Measurements from ENCODE around the gene PIGT. TPM values are rescaled to one million over a fixed set of nuclear protein-coding genes. Genes with fewer than 3 reads are reported as not detected.

The PIGT gene
- total and polyA plus RNA-seq, 2 of the 13 experiments (the other 11 are each of a cell fraction or from before 2014, with no cell fraction given) = 65.9 to 74.1 TPM

DNA sequence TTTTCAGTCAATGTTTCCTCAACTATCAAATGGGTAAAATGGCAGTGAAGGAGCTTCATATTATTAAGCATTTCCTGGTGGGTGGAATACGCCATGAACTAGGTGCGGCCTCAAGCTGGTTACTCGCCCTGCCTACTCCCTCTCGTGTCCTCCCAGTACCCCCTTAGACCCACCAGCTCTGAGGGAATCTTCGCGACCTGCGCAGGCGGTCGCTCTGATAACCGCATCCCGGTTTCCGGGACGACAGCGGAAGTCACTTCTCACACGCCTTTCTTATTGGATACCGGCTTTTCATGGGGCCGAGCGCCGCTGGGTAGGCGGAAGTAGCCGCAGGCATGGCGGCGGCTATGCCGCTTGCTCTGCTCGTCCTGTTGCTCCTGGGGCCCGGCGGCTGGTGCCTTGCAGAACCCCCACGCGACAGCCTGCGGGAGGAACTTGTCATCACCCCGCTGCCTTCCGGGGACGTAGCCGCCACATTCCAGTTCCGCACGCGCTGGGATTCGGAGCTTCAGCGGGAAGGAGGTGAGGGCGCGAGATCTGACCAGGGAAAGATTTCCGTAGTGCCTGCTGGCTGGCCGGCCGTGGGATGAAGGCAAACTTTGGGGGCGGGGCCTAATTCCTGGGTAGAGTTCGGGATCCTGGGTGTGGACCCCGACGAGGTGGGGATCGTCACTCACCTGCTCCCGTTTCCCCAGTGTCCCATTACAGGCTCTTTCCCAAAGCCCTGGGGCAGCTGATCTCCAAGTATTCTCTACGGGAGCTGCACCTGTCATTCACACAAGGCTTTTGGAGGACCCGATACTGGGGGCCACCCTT is at the start of gene PIGT (continued):
- TF ChIP-seq, protein P1, sequence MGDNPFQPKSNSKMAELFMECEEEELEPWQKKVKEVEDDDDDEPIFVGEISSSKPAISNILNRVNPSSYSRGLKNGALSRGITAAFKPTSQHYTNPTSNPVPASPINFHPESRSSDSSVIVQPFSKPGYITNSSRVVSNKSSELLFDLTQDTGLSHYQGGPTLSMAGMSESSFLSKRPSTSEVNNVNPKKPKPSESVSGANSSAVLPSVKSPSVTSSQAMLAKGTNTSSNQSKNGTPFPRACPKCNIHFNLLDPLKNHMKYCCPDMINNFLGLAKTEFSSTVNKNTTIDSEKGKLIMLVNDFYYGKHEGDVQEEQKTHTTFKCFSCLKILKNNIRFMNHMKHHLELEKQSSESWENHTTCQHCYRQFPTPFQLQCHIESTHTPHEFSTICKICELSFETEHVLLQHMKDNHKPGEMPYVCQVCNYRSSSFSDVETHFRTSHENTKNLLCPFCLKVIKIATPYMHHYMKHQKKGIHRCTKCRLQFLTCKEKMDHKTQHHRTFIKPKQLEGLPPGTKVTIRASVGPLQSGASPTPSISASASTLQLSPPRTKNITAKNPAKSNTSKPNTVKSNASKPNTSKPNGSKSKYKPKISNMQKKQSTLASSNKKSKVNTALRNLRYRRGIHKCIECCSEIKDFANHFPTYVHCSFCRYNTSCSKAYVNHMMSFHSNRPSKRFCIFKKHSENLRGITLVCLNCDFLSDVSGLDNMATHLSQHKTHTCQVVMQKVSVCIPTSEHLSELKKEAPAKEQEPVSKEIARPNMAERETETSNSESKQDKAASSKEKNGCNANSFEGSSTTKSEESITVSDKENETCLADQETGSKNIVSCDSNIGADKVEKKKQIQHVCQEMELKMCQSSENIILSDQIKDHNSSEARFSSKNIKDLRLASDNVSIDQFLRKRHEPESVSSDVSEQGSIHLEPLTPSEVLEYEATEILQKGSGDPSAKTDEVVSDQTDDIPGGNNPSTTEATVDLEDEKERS (CRISPR knock-in tag; IDR thresholded peaks at IDR 0.05) = peak; percentile 85; the same call in 1 of the 2 replicates
- TF ChIP-seq SIX4 (CRISPR knock-in tag; IDR thresholded peaks at IDR 0.05) = no peak
- TF ChIP-seq CENPBD1 (CRISPR knock-in tag; IDR thresholded peaks at IDR 0.05; ENCODE audit: borderline replicate concordance, low read depth) = peak; percentile 90; the same call in 1 of the 2 replicates
- TF ChIP-seq ZNF496 (CRISPR knock-in tag; IDR thresholded peaks at IDR 0.05; ENCODE audit: insufficient replicate concordance) = no peak
- 0 out of 2 replicates have a peak, but pooled peaks have one; percentile 77 for TF ChIP-seq ZNF773 (CRISPR knock-in tag; IDR thresholded peaks at IDR 0.05; ENCODE audit: borderline replicate concordance)
- peak; percentile 98; the same call in 1 of the 2 replicates for TF ChIP-seq ZNF788 (CRISPR knock-in tag; IDR thresholded peaks at IDR 0.05; ENCODE audit: borderline replicate concordance)
- TF ChIP-seq MBNL3 (CRISPR knock-in tag; conservative IDR thresholded peaks at IDR 0.05) = no peak
- peak; percentile 95 for TF ChIP-seq ZNF607 (CRISPR knock-in tag; IDR thresholded peaks at IDR 0.05; ENCODE audit: borderline replicate concordance)
- TF ChIP-seq ZBTB42 (CRISPR knock-in tag; IDR thresholded peaks at IDR 0.05) = peak; percentile 64; the same call in 1 of the 2 replicates
- TF ChIP-seq ZNF20 (CRISPR knock-in tag; IDR thresholded peaks at IDR 0.05) = no peak
- TF ChIP-seq ELF1 (CRISPR knock-in tag; IDR thresholded peaks at IDR 0.05) = peak; percentile 99
- TF ChIP-seq ZNF382 (CRISPR knock-in tag; IDR thresholded peaks at IDR 0.05; ENCODE audit: borderline replicate concordance) = no peak
- TF ChIP-seq, protein P2, sequence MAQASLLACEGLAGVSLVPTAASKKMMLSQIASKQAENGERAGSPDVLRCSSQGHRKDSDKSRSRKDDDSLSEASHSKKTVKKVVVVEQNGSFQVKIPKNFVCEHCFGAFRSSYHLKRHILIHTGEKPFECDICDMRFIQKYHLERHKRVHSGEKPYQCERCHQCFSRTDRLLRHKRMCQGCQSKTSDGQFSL (CRISPR knock-in tag; IDR thresholded peaks at IDR 0.05) = peak; percentile 63; the same call in 1 of the 2 replicates
- peak; percentile 88; the same call in 1 of the 2 replicates for TF ChIP-seq ZNF547 (CRISPR knock-in tag; IDR thresholded peaks at IDR 0.05)
- peak; percentile 62; the same call in 1 of the 2 replicates for TF ChIP-seq KLF12 (CRISPR knock-in tag; IDR thresholded peaks at IDR 0.05; ENCODE audit: borderline replicate concordance)
- no peak; the same call in 1 of the 2 replicates for TF ChIP-seq ZNF709 (CRISPR knock-in tag; IDR thresholded peaks at IDR 0.05)
- TF ChIP-seq HINFP (CRISPR knock-in tag; IDR thresholded peaks at IDR 0.05; ENCODE audit: low read depth) = 0 out of 2 replicates have a peak, but pooled peaks have one; percentile 20
- TF ChIP-seq WIZ (CRISPR knock-in tag; IDR thresholded peaks at IDR 0.05) = peak; percentile 91; the same call in 1 of the 2 replicates
- peak; percentile 80 for TF ChIP-seq MEIS2 (CRISPR knock-in tag; IDR thresholded peaks at IDR 0.05)
- peak; percentile 100 for TF ChIP-seq KAT8 (CRISPR knock-in tag; IDR thresholded peaks at IDR 0.05)
- peak; percentile 88 for TF ChIP-seq HIVEP1 (CRISPR knock-in tag; IDR thresholded peaks at IDR 0.05)
- TF ChIP-seq SP140L (CRISPR knock-in tag; IDR thresholded peaks at IDR 0.05; ENCODE audit: borderline replicate concordance) = 0 out of 2 replicates have a peak, but pooled peaks have one; percentile 51
- peak; percentile 98 for TF ChIP-seq ZNF598 (CRISPR knock-in tag; IDR thresholded peaks at IDR 0.05; ENCODE audit: borderline replicate concordance)
- TF ChIP-seq MBD4 (IDR thresholded peaks at IDR 0.05; ENCODE audit: borderline replicate concordance, low read length) = no peak

All from HepG2 (cell line).